K562 (cell line): ENCODE data around the gene GGT1. TPM values are rescaled to one million over a fixed set of nuclear protein-coding genes. Genes with fewer than 3 reads are reported as not detected.

ENCODE experiments used
- ATF3 ChIP-seq, 2 experiments: fragments of 450-650 bp in 1 of 2; sonication (generic) in 1 of 2; formaldehyde crosslinking in 1 of 2; IDR thresholded peaks in 1 of 2; conservative IDR thresholded peaks in 1 of 2; 2 replicates each; pipeline versions ENCODE4 v1.6.1 to v1.8.1; 2016 to 2023; ENCODE audit warnings: mild to moderate bottlenecking in 2 of 2, moderate library complexity in 2 of 2, inconsistent platforms in 1 of 2, missing genetic modification reagents in 1 of 2
- CREBBP ChIP-seq: IDR thresholded peaks from one replicate; pipeline ENCODE4 v1.6.1; 2012; ENCODE audit warnings: low read depth, mild to moderate bottlenecking, control low read depth, inconsistent platforms, low read length
- DIDO1 ChIP-seq: fragments of 450-650 bp; IDR thresholded peaks from 2 replicates; pipeline ENCODE4 v1.6.1; 2016; ENCODE audit warnings: low read depth, missing biosample characterization, missing genetic modification characterization
- ETV6 ChIP-seq, 3 experiments: fragments of 150-350 bp in 1 of 3; sonication (generic) in 1 of 3; formaldehyde crosslinking in 1 of 3; IDR thresholded peaks; 2 replicates each; pipeline versions ENCODE4 v1.6.1 to v1.8.0; 2014 to 2022; ENCODE audit warnings: borderline replicate concordance in 2 of 3, low read depth in 2 of 3, antibody characterized with exemption in 1 of 3, low read length in 1 of 3, mild to moderate bottlenecking in 1 of 3, missing genetic modification reagents in 1 of 3
- FUS ChIP-seq: fragments of 200-400 bp; formaldehyde crosslinking; optimal IDR thresholded peaks from 2 replicates; pipeline ENCODE3; 2017; ENCODE audit warnings: low read depth, low read length
- HIVEP1 ChIP-seq: fragments of 250-450 bp; sonication (Bioruptor Pico); IDR thresholded peaks from 2 replicates; pipeline ENCODE4 v1.4.0; 2020; ENCODE audit warnings: mild to moderate bottlenecking
- HMG20A ChIP-seq: fragments of 450-650 bp; formaldehyde crosslinking; conservative IDR thresholded peaks from 2 replicates; pipeline ENCODE4 v1.4.0; 2020; ENCODE audit warnings: mild to moderate bottlenecking, mixed read lengths
- HNRNPUL1 ChIP-seq: fragments of 200-400 bp; formaldehyde crosslinking; IDR thresholded peaks from 2 replicates; pipeline ENCODE4 v1.6.1; 2017; ENCODE audit warnings: low read length
- MBD1 ChIP-seq: fragments of 250-450 bp; sonication (Bioruptor Pico); IDR thresholded peaks from 2 replicates; pipeline ENCODE4 v1.8.0; 2022; ENCODE audit warnings: inconsistent platforms
- RBM22 ChIP-seq: fragments of 200-400 bp; formaldehyde crosslinking; IDR thresholded peaks from 2 replicates; pipeline ENCODE4 v1.6.1; 2018; ENCODE audit warnings: low read length, low read depth; ENCODE audit not compliant: poor library complexity, severe bottlenecking
- RHOXF2B ChIP-seq: fragments of 250-450 bp; sonication (Bioruptor Pico); conservative IDR thresholded peaks from 2 replicates; pipeline ENCODE4 v1.5.1; 2021
- SREBF2 ChIP-seq: sonication (generic); formaldehyde crosslinking; IDR thresholded peaks from 2 replicates; pipeline ENCODE4 v1.4.0; 2020; ENCODE audit warnings: mild to moderate bottlenecking, missing genetic modification reagents
- ZNF174 ChIP-seq: fragments of 250-450 bp; sonication (Bioruptor Pico); IDR thresholded peaks from 2 replicates; pipeline ENCODE4 v1.4.0; 2020; ENCODE audit warnings: mild to moderate bottlenecking
- ZNF780A ChIP-seq: fragments of 250-450 bp; sonication (Bioruptor Pico); IDR thresholded peaks from 2 replicates; pipeline ENCODE4 v1.5.0; 2021; ENCODE audit warnings: mild to moderate bottlenecking
- polyA plus RNA-seq, 8 experiments: library from polyadenylated mRNA; depleted of rRNA in 4 of 8; stranded (reverse) in 5 of 8; unstranded in 3 of 8; fragments of >200 nt; fragmentation: Nextera tagmentation in 2 of 8; fragmentation: Illumina TruSeq in 1 of 8; extraction: Ambion mirVana in 2 of 8; extraction: Trizol in 1 of 8; gene quantifications; 2 replicates each; pipeline versions ENCODE4 v1.2.1 to v1.2.3, GENCODE V29; 2011 to 2014; ENCODE audit warnings: inconsistent platforms in 1 of 8, missing spikeins in 1 of 8
- total RNA-seq, 7 experiments: library from RNA; depleted of rRNA in 6 of 7; stranded (reverse); fragments of >200 nt in 6 of 7; fragmentation: Illumina TruSeq in 2 of 7; extraction: Trizol in 2 of 7; gene quantifications; 2 replicates each; pipeline versions ENCODE4 v1.2.1 to v1.2.3, GENCODE V29; 2011 to 2021; ENCODE audit warnings: low replicate concordance in 1 of 7
- TF ChIP-seq, protein P1 (sequence below): fragments of 250-450 bp; sonication (Bioruptor Pico); IDR thresholded peaks from 2 replicates; pipeline ENCODE4 v1.8.0; 2022; ENCODE audit warnings: moderate library complexity, mild to moderate bottlenecking, inconsistent platforms
- TF ChIP-seq, protein P2 (sequence below): fragments of 250-450 bp; sonication (Bioruptor Pico); IDR thresholded peaks from 2 replicates; pipeline ENCODE4 v1.4.0; 2020; ENCODE audit warnings: mild to moderate bottlenecking, moderate library complexity
- TF ChIP-seq, protein P3 (sequence below): IDR thresholded peaks from 2 replicates; pipeline ENCODE4 v1.6.1; 2014; ENCODE audit warnings: antibody characterized with exemption
- TF ChIP-seq, protein P4 (sequence below): fragments of 450-650 bp; IDR thresholded peaks from 2 replicates; pipeline ENCODE4 v1.6.1; 2017; ENCODE audit warnings: mild to moderate bottlenecking, moderate library complexity

GGT1 gene
- total and polyA plus RNA-seq, 9 of the 15 experiments (the other 6 are each of a cell fraction or from before 2014, with no cell fraction given): 0.46 to 11.8 (median 6.9) TPM

GRCh38 chr22:24555165-24556039, 47.6 kb upstream of the GGT1 start, which contains the start of gene SNRPD3 (continued):
- TF ChIP-seq HMG20A (no peak), FUS (no peak), ATF3 (IDR thresholded peaks at IDR 0.05) (0 out of 2 replicates have a peak, but pooled peaks have one; percentile 43), ATF3 (CRISPR knock-in tag; conservative IDR thresholded peaks at IDR 0.05) (no peak), HIVEP1 (CRISPR knock-in tag) (no peak), ZNF174 (CRISPR knock-in tag) (no peak), CREBBP (no peak), SREBF2 (CRISPR knock-in tag) (no peak), RHOXF2B (CRISPR knock-in tag) (no peak), MBD1 (no peak), ZNF780A (no peak), ETV6 (IDR thresholded peaks at IDR 0.05; ENCODE audit: borderline replicate concordance in 1 of 2, low read depth in 2 of 2, low read length in 1 of 2) (no peak), ETV6 (CRISPR knock-in tag; IDR thresholded peaks at IDR 0.05; ENCODE audit: borderline replicate concordance) (no peak), RBM22 (peak; percentile 70), DIDO1 (peak; percentile 83), HNRNPUL1 (no peak)
- TF ChIP-seq, protein P1, sequence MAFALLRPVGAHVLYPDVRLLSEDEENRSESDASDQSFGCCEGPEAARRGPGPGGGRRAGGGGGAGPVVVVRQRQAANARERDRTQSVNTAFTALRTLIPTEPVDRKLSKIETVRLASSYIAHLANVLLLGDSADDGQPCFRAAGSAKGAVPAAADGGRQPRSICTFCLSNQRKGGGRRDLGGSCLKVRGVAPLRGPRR (CRISPR knock-in tag): no peak
- TF ChIP-seq, protein P2, sequence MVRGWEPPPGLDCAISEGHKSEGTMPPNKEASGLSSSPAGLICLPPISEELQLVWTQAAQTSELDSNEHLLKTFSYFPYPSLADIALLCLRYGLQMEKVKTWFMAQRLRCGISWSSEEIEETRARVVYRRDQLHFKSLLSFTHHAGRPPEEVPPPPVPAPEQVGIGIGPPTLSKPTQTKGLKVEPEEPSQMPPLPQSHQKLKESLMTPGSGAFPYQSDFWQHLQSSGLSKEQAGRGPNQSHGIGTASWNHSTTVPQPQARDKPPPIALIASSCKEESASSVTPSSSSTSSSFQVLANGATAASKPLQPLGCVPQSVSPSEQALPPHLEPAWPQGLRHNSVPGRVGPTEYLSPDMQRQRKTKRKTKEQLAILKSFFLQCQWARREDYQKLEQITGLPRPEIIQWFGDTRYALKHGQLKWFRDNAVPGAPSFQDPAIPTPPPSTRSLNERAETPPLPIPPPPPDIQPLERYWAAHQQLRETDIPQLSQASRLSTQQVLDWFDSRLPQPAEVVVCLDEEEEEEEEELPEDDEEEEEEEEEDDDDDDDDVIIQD (CRISPR knock-in tag): no peak
- TF ChIP-seq, protein P3, sequence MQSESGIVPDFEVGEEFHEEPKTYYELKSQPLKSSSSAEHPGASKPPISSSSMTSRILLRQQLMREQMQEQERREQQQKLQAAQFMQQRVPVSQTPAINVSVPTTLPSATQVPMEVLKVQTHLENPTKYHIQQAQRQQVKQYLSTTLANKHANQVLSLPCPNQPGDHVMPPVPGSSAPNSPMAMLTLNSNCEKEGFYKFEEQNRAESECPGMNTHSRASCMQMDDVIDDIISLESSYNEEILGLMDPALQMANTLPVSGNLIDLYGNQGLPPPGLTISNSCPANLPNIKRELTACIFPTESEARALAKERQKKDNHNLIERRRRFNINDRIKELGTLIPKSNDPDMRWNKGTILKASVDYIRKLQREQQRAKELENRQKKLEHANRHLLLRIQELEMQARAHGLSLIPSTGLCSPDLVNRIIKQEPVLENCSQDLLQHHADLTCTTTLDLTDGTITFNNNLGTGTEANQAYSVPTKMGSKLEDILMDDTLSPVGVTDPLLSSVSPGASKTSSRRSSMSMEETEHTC: no peak
- TF ChIP-seq, protein P4, sequence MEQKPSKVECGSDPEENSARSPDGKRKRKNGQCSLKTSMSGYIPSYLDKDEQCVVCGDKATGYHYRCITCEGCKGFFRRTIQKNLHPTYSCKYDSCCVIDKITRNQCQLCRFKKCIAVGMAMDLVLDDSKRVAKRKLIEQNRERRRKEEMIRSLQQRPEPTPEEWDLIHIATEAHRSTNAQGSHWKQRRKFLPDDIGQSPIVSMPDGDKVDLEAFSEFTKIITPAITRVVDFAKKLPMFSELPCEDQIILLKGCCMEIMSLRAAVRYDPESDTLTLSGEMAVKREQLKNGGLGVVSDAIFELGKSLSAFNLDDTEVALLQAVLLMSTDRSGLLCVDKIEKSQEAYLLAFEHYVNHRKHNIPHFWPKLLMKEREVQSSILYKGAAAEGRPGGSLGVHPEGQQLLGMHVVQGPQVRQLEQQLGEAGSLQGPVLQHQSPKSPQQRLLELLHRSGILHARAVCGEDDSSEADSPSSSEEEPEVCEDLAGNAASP: no peak
